T1000 (cell line): ENCODE results near the gene CEACAM19.

Experiments used
- DNase-seq: peaks from one replicate; lab custom pipeline; 2025; ENCODE audit warnings: mixed read lengths; lab: John Stamatoyannopoulos, UW

Gene CEACAM19

DNA sequence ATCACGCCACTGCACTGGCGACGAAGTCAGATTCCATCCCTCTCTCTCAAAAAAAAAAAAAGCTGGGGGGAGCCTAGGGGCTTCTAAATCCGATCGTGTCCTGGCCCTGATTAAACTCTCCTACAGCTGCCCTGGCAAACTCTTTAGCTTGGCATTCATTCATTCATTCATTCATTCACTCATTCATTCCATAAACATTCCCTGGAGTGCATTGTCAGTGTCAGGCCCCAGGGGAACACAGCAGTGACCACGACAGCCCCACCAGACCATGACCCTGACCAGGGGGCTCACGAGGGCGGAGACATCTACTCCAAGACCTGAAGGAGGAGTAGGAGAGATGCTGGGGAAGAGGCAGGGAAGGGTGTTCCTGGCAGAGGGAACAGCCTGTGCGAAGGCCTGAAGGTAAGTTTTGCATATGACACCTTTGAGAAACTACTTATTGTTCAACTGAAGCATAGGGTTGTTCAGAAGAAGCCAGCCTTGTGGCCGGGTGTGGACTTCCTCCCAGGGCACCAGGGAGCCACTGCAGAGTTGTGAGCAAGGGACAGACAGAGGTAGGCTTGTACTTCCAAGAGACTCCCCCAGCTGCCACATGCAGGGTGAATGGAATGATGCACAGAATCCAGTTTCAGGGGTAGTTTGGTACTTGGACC, 52.1 kb downstream of the CEACAM19 start:
- no peak for DNase-seq

- peak; percentile 68 for DNase-seq
Measured at GRCh38 chr19:44723952-44724319, 52.7 kb downstream of the CEACAM19 start.

- DNase-seq: no peak
Measured at GRCh38 chr19:44725251-44725650, 54.0 kb downstream of the CEACAM19 start.

GRCh38 chr19:44725684-44726083, 54.4 kb downstream of the CEACAM19 start:
- DNase-seq: no peak

- DNase-seq: no peak
Measured at GRCh38 chr19:44726465-44726864, 55.2 kb downstream of the CEACAM19 start.

DNA sequence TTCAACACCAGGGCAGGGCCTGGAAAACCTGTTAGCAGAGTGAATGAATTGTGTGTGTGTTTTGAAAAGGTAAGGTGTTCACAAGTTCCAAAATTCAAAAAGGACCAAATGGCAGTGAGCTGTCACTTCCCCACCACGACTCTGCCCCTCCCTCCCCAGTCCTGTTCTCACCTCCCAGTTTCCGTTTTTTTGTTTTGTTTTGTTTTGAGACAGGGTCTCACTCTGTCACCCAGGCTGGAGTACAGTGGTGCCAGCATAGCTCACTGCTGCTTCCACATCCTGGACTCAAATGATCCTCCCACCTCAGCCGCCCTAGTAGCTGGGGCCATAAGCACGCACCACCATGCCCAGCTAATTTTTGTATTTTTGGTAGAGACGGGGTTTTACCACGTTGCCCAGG, 56.9 kb downstream of the CEACAM19 start:
- no peak for DNase-seq

DNA sequence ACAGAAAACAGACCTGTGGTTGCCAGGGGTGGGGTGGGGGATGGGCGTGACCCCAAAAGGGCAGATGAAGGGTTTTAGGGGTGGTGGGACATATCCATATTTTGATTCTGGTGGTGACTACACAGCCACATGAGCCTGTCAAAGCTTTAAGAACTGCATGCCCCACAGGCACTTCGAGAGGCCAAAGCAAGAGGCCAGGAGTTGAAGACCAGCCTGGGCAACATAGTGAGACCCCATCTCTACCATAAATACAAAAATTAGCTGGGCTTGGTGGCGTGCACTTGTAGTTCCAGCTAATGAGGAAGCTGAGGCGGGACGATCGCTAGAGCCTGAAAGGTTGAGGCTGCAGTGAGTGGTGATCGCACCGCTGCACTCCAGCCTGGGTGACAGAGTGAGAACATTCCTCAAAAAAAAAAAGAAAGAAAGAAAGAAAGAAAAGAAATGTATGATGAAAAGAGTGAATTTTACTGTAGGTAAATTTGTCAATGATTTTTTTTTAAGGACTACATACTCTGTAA, 58.3 kb downstream of the CEACAM19 start:
- DNase-seq: no peak

- DNase-seq: no peak
Measured at GRCh38 chr19:44731081-44731480, 59.8 kb downstream of the CEACAM19 start.

DNA sequence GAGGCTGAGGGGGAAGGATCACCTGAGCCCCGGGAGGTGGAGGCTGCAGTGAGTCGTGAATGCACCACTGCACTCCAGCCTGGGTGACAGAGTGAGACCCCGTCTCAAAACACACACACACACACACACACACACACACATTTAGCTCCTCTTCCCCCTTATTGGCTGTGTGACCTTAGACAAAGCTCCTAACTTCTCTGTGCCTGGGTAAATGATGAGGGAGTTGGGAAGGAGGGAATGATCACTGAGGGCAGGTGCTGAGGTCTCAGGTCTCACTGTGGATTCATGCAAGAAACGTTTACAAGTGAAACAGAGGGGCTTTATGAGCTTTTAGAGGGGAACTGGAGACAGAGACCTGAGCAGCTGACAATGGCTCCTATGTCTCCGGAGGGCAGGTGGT, 60.3 kb downstream of the CEACAM19 start:
- no peak for DNase-seq

- DNase-seq: no peak
Measured at GRCh38 chr19:44732235-44733014, 61.1 kb downstream of the CEACAM19 start.
